Renal pelvis (tissue), 12 donors: ENCODE data around the gene PTPRQ. TPM values are rescaled to one million over a fixed set of nuclear protein-coding genes. Genes with fewer than 3 reads are reported as not detected.
"Not testable (repeated sequence)": the region's sequence is repeated elsewhere in the genome, so short reads cannot be mapped to it uniquely, and the experiment has no call there.

Experiments
- DNase-seq: peaks from one replicate; pipeline ENCODE4 v3.0.0-alpha.2; 2013
- long read RNA-seq, 16 experiments: transcript quantifications; one replicate each; lab custom pipeline, GENCODE V29; 2026
- polyA plus RNA-seq, 3 donors: library from polyadenylated mRNA; unstranded; fragments of 120-200 nt; gene quantifications; one replicate each; pipeline ENCODE4 v1.2.1, GENCODE V29; 2013; ENCODE audit not compliant: insufficient read length in 3 of 3

PTPRQ gene
- polyA plus RNA-seq: 10 to 100 TPM; 17.3 to 36.6 (median 26.1) TPM
- long read RNA-seq, donor 1: 0 reads
- long read RNA-seq, donor 2: 0 reads
- long read RNA-seq, donor 3: 0 reads
- long read RNA-seq, donor 4: 0 reads
- long read RNA-seq, donor 5: 0 reads
- long read RNA-seq, donor 6, partial matches to known transcripts: 7 of 7 reads
- long read RNA-seq, donor 6, other reads (novel, unspliced or antisense): 0 of 7 reads
- long read RNA-seq, donor 7: 0 reads
- long read RNA-seq, donor 8: 0 reads
- long read RNA-seq, donor 9, partial matches to known transcripts: 0 of 1 reads
- long read RNA-seq, donor 9, other reads (novel, unspliced or antisense): 0 of 1 reads
- long read RNA-seq, donor 10: 0 reads
- long read RNA-seq, donor 11: 0 reads
- long read RNA-seq, donor 12: 0 reads
- long read RNA-seq, donor 13: 0 reads
- long read RNA-seq, donor 14: 0 reads
- long read RNA-seq, donor 15: 0 reads
- long read RNA-seq, donor 16: 0 reads

- DNase-seq: no peak
Measured at GRCh38 chr12:80443974-80444666, at the start of gene PTPRQ. TSS of gene PTPRQ (plus strand) at chr12:80444235. CDS start at chr12:80444346, 111 bp downstream.

- DNase-seq: peak; percentile 43
Measured at GRCh38 chr12:80400571-80400991, 43.5 kb upstream of the PTPRQ start.

GRCh38 chr12:80401191-80401590 is 42.8 kb upstream of the PTPRQ start:
- no peak for DNase-seq

- no peak for DNase-seq
Measured at GRCh38 chr12:80404629-80405028, 39.4 kb upstream of the PTPRQ start.

GRCh38 chr12:80406253-80406652 is 37.8 kb upstream of the PTPRQ start:
- DNase-seq: no peak

- no peak for DNase-seq
Measured at GRCh38 chr12:80411787-80412186, 32.2 kb upstream of the PTPRQ start.

GRCh38 chr12:80412343-80412953 is 31.6 kb upstream of the PTPRQ start:
- peak; percentile 42 for DNase-seq

- DNase-seq: no peak
Measured at GRCh38 chr12:80413462-80413861, 30.6 kb upstream of the PTPRQ start.

- no peak for DNase-seq
Measured at GRCh38 chr12:80415466-80415865, 28.6 kb upstream of the PTPRQ start.

GRCh38 chr12:80419644-80420043 is 24.4 kb upstream of the PTPRQ start:
- no peak for DNase-seq

GRCh38 chr12:80420075-80420474 is 24.0 kb upstream of the PTPRQ start:
- no peak for DNase-seq

GRCh38 chr12:80422550-80422949 is 21.5 kb upstream of the PTPRQ start:
- DNase-seq: no peak

GRCh38 chr12:80432061-80432460 is 12.0 kb upstream of the PTPRQ start:
- no peak for DNase-seq

GRCh38 chr12:80441921-80442320 is 2.1 kb upstream of the PTPRQ start:
- DNase-seq: no peak

GRCh38 chr12:80442426-80443222 is 1.4 kb upstream of the PTPRQ start:
- no peak for DNase-seq

- no peak for DNase-seq
Measured at GRCh38 chr12:80445083-80445793, 1.2 kb downstream of the PTPRQ start.

- no peak for DNase-seq
Measured at GRCh38 chr12:80456513-80456912, 12.5 kb downstream of the PTPRQ start.

- no peak for DNase-seq
Measured at GRCh38 chr12:80460972-80461371, 16.9 kb downstream of the PTPRQ start.

- DNase-seq: not testable (repeated sequence)
Measured at GRCh38 chr12:80461851-80462250, 17.8 kb downstream of the PTPRQ start.

GRCh38 chr12:80469681-80470080 is 25.6 kb downstream of the PTPRQ start:
- DNase-seq: no peak

GRCh38 chr12:80470403-80470802 is 26.4 kb downstream of the PTPRQ start:
- DNase-seq: no peak
